K562 (cell line): ENCODE results near the gene RAMAC. TPM values are rescaled to one million over a fixed set of nuclear protein-coding genes. Genes with fewer than 3 reads are reported as not detected.

Experiments used
- ELK3 ChIP-seq: fragments of 450-650 bp; formaldehyde crosslinking; IDR thresholded peaks from 2 replicates; pipeline ENCODE4 v1.4.0; 2020; ENCODE audit warnings: mild to moderate bottlenecking
- KDM2B ChIP-seq: fragments of 250-450 bp; sonication (Bioruptor Pico); IDR thresholded peaks from 2 replicates; pipeline ENCODE4 v1.8.0; 2021; ENCODE audit warnings: mild to moderate bottlenecking, moderate library complexity
- MXD1 ChIP-seq: fragments of 250-450 bp; sonication (Bioruptor Pico); IDR thresholded peaks from 2 replicates; pipeline ENCODE4 v1.8.0; 2021; ENCODE audit warnings: borderline replicate concordance, mild to moderate bottlenecking, moderate library complexity; ENCODE audit not compliant: poor library complexity, severe bottlenecking
- RBM39 ChIP-seq: fragments of 200-400 bp; formaldehyde crosslinking; optimal IDR thresholded peaks from 2 replicates; pipeline ENCODE3; 2018; ENCODE audit warnings: low read depth, low read length
- RNF2 ChIP-seq: sonication (generic); IDR thresholded peaks from 2 replicates; pipeline ENCODE4 v1.6.1; 2016
- SMAD3 ChIP-seq: fragments of 450-650 bp; formaldehyde crosslinking; conservative IDR thresholded peaks from 2 replicates; pipeline ENCODE4 v1.4.0; 2020; ENCODE audit warnings: mild to moderate bottlenecking
- SUPT5H ChIP-seq: fragments of 450-650 bp; IDR thresholded peaks from 2 replicates; pipeline ENCODE4 v1.6.1; 2016
- THAP7 ChIP-seq: fragments of 250-450 bp; sonication (Bioruptor Pico); IDR thresholded peaks from 2 replicates; pipeline ENCODE4 v1.5.0; 2021
- ZBTB12 ChIP-seq: fragments of 250-450 bp; sonication (Bioruptor Pico); IDR thresholded peaks from 2 replicates; pipeline ENCODE4 v1.4.0; 2020
- ZNF507 ChIP-seq: conservative IDR thresholded peaks from 2 replicates; pipeline ENCODE4 v1.6.1; 2017; ENCODE audit warnings: missing genetic modification characterization, missing compliant biosample characterization
- polyA plus RNA-seq, 8 experiments: library from polyadenylated mRNA; depleted of rRNA in 4 of 8; stranded (reverse) in 5 of 8; unstranded in 3 of 8; fragments of >200 nt; fragmentation: Nextera tagmentation in 2 of 8; fragmentation: Illumina TruSeq in 1 of 8; extraction: Ambion mirVana in 2 of 8; extraction: Trizol in 1 of 8; gene quantifications; 2 replicates each; pipeline versions ENCODE4 v1.2.1 to v1.2.3, GENCODE V29; 2011 to 2014; ENCODE audit warnings: inconsistent platforms in 1 of 8, missing spikeins in 1 of 8
- total RNA-seq, 7 experiments: library from RNA; depleted of rRNA in 6 of 7; stranded (reverse); fragments of >200 nt in 6 of 7; fragmentation: Illumina TruSeq in 2 of 7; extraction: Trizol in 2 of 7; gene quantifications; 2 replicates each; pipeline versions ENCODE4 v1.2.1 to v1.2.3, GENCODE V29; 2011 to 2021; ENCODE audit warnings: low replicate concordance in 1 of 7

The RAMAC gene
- total and polyA plus RNA-seq, 9 of the 15 experiments (the other 6 are each of a cell fraction or from before 2014, with no cell fraction given), result 26.9 to 108 (median 38.4) TPM

- TF ChIP-seq SMAD3 (CRISPR knock-in tag) (no peak), RNF2 (no peak), ELK3 (no peak), RBM39 (no peak), MXD1 (CRISPR knock-in tag) (no peak), THAP7 (CRISPR knock-in tag) (no peak), SUPT5H (no peak), ZBTB12 (no peak), ZNF507 (tag) (no peak), KDM2B (CRISPR knock-in tag) (no peak)
Measured at GRCh38 chr15:82950295-82950694, 35.7 kb upstream of the RAMAC start (continued).
